ENCODE results near the gene SHISA6.

SHISA6 gene

GRCh38 chr17:11467639-11468038 lies 226.6 kb downstream of the SHISA6 start:
- no peak for DNase-seq

GRCh38 chr17:11485336-11486100 lies 244.5 kb downstream of the SHISA6 start:
- DNase-seq, result no peak

GRCh38 chr17:11486101-11486867 lies 245.3 kb downstream of the SHISA6 start:
- DNase-seq, result no peak

DNA sequence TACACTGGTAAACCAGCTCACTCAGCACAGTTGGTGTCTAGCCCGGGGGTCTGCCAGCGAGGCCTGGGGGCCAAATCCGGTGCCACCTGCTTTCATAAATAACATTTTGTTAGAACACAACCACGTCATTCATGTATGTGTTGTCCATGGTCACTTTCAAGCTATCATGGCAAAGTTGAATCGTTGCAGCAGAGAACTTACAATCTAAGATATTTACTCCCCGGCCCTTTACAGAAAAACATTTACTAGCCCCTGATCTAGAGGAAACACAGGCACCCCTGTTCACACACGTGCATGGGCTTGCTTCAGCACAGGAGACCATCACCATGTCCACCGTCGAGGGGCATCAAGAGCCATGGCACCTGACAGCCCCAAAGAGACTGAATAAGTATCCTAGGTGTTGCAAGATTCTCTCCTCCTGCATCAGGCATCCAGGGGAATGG lies 245.9 kb downstream of the SHISA6 start:
- DNase-seq, result no peak

DNA sequence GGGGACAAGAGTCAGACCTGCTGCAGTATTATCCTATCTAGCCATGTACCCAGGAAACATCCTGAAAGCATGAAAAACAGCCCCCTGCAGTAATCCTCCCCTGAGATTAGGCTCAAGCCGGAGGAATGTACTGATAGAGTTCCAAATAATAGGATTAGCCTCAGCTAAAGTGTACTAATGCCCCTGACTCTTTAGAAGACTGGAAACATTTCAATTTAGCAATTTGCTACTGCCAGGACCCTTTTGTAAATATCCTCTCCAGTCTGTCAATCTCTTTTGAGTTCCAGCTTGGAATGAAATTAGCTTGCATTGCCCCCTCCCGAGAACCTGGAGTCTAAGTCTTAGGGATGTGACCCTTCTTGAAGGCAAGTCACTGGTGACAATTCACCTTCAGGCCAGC lies 246.5 kb downstream of the SHISA6 start:
- DNase-seq, result no peak

DNA sequence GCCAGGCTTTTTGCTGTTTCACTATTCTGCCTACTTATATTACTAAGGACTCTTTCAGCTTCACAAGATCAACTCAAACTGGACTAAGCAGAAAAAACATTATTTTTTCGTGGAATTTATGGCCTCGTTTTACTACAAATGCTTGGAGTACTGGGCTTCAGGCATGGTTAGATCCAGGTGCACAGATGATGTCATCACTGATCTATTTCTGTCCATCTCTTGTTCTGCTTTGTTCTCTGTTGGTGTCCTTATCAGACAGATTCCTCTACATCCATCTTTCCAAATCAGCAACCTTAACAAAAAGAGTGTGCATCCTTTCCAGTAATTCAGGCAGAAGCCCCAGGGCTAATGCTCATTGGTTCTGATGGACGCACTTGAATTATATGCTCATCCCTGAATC lies 247.4 kb downstream of the SHISA6 start:
- DNase-seq, result no peak

DNA sequence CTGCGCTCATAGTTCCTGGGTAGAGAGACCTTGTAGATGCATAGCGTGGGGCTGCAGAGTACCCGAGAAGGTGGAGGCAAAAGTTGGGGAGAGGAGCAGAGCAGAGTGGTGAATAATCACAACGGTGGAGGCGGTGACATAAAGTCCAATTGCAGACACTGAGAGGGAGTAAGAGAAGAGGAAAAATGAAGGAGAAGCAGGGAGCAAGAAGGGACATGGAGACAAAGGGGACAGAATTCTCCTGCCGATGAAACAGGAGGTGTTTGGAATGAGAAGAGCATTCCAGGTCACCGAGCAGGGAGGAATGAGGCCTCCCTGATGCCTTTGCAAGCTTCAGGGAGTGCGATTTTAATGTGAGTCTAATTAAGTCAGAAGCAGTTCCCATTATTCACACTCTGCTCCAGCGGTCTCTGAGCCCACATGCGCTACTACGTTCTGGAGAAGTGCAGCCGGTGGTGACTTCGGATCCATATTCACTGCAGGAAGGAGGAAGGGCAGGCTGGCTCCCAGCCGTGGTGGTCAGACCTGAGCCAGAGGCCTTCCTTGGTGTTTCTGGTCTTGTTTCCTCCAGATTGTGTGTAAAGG lies 249.2 kb downstream of the SHISA6 start:
- no peak for DNase-seq

- DNase-seq, result no peak
Observed at GRCh38 chr17:11492511-11492910, 251.5 kb downstream of the SHISA6 start.

DNA sequence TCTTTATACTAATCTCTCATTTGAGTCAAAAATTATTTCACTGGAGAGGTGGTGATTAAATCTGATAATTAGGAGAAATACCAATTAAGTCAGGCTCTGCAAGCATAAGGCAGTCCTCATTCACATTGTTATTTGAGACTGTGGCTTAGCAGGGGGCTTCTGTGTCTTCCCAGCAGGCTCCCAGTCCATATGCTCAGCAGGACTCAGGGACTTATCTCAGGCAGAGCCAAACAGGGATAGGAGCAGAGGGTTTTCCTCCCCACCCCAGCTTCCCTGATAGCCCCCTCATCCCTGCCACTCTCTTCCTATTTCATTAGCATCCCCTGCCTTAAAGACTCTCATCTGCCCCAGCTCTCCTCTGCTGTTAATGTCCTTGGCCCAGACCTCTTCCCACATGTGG lies 252.9 kb downstream of the SHISA6 start:
- no peak for DNase-seq

DNA sequence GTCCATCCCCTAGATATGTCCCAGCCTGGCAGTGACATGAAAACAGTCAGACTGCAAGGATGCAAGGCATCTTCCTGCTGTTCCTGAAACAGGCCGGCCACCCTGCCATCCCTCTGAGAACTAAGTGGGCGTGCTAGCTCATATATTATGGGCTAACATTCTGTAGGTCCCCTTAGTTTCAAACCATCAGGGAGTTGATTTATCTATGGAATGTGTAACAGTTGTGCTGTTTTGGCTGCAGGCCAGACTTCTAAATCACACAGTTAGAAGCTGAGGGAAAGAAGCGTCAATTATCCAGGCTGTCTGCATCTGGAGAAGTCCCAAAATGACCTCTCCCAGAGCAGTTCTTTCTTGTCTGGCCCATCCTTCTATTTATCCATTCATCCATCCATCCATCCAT lies 254.6 kb downstream of the SHISA6 start:
- no peak for DNase-seq

GRCh38 chr17:11499881-11500280 lies 258.9 kb downstream of the SHISA6 start:
- no peak for DNase-seq

- DNase-seq, result no peak
Observed at GRCh38 chr17:11503308-11504035, 262.5 kb downstream of the SHISA6 start.

DNA sequence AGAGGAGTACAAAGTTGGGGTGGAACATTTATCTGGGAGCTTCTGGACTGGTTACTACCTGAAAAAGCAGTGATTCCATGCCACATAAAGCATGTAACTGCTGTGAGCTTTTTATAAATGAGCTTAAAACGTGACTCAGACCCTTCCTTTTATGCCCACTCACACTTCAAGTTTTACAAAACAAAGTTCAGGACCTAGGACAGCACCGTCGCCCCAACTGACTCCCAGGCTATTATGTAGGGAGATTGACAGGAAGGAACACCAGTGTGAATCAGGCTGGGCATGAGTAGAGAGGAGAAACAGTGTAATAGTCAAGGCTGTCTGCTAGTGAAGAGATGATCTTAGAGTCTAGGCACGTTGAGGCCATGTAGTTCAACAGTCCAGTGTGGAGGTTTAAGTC lies 265.6 kb downstream of the SHISA6 start:
- no peak for DNase-seq

DNA sequence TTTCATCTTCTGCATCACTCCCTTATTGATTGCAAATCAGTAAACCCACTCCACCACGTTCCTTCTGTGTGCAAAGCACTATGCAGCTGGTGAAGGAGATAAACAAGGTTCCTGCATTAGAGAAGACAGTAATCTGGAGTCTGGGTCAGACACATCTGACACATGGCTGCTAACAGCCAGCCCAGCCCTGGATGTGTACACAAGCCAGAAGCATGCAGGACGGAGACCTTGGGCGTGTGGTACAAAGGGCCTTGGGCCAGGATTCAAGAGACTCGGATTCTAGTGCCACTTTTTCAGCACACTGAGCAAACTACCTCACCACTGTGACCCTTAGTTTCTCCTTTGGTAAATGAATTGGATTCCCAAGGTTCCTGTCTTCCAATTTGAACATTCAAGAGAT lies 270.7 kb downstream of the SHISA6 start:
- DNase-seq, result no peak

DNA sequence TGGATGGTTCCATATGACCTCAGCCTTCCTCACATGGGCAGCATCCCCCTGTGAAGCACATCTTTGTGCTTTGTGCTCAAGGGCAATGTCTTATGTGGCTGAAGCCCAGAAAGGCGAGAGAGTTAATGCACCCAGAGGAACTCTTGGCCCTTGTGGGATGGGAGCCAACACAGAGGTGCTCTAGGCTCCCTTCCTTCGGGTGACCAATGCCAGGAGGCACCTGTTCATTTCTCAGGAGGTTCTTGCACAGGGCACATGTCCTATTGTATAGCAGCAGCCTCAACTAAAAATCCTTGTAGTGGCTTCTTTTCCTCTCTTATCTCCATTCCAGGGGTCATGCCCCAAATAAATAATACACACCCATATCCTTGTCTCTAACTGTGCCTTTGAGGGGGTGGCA lies 273.6 kb downstream of the SHISA6 start:
- no peak for DNase-seq

DNA sequence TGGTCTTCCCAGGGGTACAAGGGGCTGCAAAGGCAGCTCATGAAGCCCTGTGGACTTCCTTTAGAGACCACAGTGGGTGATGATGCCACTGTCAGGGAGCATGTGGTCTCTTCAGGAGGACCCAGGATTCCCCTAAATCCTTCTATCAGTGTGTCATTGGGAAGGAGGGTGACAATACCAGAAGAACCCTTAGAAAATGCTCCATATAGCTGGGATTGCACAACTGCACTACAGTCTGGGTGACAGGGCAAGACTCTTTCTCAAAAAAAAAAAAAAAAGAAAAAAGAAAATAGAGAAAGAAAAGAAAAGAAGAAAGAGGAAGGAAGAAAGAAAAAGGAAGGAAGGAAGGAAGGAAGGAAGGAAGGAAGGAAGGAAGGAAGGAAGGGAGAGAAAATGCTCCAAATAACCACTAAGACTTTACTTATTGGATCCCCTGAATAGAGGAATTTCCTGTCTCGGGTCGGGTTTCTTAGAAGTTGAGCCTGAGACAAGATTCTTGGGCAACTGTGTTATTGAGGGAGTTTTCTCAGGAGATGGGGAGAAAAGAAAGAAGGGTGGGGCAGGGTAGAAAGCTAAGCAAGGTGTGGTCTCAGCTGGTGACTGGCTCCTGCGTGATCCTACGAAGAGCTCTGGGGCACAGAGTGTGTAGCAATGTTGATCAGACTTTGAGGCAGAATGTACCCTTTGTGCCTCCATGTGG lies 274.1 kb downstream of the SHISA6 start:
- DNase-seq, result no peak

DNA sequence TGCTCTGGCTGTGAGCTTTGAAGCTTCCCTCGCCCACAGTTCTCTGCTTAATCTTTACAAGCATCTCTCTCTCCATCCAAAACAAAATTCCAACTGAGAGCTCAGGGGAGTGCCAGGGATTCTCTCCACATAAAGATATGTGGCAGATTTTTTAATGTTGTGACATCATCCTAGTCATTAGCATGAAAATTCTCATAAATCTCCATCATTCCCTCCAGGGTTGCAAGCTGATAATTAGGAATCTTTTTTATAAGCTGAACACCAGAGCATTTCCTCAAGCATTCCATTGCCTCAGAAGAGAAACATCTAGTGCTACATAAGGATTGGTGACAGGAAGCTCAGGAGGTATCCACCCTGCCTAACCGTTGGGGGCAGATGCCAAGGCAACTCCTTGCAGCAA lies 274.9 kb downstream of the SHISA6 start:
- DNase-seq, result no peak

- no peak for DNase-seq
Observed at GRCh38 chr17:11535231-11535630, 294.2 kb downstream of the SHISA6 start.

DNA sequence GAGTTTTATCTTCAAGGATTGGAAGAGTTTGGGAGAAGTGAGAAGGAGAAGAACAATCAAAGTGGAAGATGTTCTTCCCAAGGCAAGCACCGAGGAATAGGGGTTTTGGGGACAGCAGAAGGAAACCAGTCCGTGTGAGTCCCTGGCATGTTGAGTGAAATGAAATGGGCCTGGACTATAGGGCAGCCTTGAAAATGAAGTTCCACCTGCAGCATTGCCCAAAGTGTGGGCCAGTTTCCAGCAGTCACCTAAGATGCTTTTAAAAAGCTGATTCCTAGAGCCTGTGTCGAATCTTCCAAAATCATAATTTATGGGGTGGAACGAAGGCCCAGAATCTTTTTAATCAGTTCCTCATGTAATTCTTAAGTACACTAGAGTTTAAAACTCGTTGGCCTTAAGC lies 297.4 kb downstream of the SHISA6 start:
- no peak for DNase-seq

DNA sequence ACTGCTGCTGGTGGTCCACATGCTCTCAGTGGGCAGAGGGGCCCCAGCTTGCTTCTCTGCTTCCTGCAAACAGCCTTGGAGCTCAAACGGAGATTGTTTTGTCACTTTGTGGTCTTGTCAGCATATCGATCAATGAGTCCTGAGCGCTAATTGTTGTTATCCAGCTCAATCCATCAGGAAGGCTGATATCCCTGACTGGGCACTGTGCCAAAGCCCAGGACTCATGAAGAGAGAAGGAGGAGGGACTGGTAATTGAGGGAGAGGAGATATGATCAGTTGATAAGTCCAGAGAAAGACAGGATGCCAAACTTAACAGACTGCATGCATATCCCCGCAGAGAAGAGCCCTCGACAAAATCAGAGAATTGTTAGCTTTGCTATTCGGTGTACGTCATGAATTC lies 298.6 kb downstream of the SHISA6 start:
- DNase-seq, result no peak

DNA sequence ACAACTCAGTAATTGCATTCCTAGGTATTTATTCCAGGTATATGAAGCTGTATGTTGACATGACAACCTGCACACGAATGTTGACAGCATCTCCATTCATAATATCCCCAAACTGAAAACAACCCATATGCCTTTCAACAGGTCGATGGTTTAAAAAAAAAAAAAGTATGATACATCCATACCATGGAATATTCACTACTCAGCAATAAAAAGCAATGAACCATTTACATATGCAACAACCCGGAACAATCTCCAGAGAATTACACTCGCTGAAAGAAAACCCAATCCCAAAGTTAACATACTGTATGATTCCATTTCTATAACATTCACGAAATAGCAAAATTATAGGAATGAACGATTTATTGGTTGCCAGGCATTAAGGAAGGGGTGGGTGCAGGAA lies 304.0 kb downstream of the SHISA6 start:
- DNase-seq, result no peak

DNA sequence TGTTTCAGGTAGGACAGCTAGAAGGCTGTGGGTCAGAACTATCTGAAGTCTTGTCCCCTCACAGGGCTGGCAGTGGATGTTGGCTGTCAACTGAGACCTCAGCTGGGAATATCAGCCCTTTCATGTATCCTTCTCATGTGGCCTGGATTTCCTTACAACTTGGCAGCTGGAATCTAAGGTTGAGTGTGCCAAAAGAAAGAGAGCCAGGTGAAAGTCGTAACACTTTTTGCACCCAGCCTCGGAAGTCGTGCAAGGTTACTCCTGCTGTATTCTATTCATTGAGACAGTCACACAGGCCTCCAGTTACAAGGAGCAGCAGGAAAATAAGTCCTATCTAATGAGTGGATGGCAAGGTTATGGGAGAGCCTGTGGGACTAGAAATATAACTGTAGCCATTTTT lies 304.7 kb downstream of the SHISA6 start:
- no peak for DNase-seq

GRCh38 chr17:11547853-11548252 lies 306.8 kb downstream of the SHISA6 start:
- no peak for DNase-seq

Measured in activated CD4-positive, CD25-positive, alpha-beta regulatory T cell treated with anti-CD3 and anti-CD28 coated beads, Interleukin-2, amount 50 U/mL, for 72 hours (primary cell).